HG03521 (cell line): ENCODE measurements around the gene FGR.
"Not testable (repeated sequence)": the region's sequence is repeated elsewhere in the genome, so short reads cannot be mapped to it uniquely, and the experiment has no call there.

Experiments used
- ATAC-seq: cut with Tn5 transposase; IDR thresholded peaks from one replicate; pipeline ENCODE4 v1.9.1; 2021; ENCODE audit warnings: mild to moderate bottlenecking, moderate library complexity; ENCODE audit not compliant: unreplicated experiment

FGR gene

DNA sequence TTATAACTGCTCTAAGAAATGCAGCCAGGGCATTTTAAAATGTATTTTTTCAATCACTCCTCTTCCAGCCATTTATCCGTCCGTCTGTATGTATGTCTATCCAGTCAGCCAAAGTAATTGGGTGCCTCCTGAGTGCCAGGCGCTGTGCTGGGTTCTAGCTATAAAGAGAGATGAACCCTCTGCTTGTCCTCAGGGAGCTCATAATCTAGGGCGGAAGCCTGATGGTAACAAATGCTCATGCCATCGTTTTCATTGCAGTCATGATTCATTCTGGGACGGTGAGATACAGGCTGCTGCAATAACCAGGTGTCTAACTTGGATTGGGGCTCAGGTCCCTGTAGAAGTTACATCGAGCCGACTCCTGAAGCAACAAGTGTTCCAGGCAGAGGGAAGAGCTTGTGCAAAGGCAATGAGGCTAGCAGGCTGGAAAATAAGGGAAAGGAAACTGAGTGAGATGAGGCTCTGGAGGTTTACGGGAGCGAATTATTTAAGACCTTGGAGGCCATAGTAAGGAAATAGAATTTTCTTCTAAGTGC, 25.4 kb upstream of the FGR start:
- no peak for ATAC-seq

DNA sequence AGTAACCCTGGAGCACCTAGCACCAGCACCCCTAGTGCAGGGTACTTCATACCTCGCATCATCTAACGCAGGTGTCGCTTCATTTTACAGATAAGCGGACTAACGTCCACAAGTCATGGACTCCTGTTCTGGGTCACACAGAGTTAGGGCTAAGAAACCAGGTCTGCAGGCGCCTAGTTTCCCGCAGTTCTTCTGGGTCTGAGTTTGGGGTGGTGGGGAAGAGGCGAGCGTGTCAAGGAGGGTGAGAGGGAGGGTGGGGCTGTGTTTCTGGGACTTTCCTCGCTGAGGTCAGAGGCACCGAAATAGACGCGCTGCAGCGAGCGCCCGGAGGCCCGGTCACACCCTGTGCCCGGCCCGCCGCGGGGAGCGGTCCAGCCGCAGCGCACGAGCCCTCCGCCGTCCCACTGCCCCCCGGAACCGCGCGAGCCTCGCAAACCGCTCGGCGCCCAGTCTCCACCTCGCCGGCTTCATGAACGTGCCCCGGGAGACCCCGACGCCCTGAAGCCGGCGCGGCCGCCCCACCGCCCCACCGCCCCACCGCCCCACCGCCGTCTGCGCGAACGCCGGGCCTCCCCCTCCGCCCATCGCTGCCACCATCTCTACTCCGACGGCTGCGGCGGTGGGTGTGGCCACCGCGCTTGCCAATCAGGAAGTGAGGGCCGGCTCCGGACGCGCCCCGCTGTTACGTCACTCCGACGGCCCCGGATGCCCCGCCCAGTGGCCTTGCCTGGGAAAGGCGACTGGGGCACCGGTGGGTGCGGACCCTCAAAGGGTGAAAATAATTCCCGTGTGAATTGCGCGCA, 24.7 kb upstream of the FGR start:
- ATAC-seq = peak; percentile 77

DNA sequence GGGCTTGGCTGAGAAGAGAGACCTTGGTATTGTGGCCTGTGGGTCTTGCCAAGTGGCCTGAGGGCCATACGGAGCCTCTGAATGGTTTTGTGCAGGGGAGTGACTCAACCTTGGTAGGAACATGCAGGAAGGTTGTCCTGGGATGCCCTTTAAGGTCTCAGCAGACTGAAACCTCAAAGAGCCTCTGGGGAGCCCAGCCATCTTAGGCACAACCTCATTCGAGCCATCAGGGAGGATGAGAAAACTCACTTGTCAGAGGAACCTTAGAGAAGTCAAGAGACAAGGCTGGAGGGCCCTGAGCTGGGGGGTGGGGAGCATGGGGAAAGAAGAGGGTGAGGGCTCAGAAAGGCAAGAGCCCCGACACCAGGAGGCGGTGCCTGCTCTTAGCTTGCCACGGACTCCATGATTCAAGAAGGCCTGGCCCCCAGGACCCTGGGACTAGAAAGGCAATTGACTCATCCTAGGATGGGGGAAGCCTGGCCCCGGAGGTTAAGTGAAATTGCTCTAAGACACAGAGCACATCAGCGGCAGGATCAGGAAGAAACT, 24.0 kb upstream of the FGR start:
- peak; percentile 12 for ATAC-seq

DNA sequence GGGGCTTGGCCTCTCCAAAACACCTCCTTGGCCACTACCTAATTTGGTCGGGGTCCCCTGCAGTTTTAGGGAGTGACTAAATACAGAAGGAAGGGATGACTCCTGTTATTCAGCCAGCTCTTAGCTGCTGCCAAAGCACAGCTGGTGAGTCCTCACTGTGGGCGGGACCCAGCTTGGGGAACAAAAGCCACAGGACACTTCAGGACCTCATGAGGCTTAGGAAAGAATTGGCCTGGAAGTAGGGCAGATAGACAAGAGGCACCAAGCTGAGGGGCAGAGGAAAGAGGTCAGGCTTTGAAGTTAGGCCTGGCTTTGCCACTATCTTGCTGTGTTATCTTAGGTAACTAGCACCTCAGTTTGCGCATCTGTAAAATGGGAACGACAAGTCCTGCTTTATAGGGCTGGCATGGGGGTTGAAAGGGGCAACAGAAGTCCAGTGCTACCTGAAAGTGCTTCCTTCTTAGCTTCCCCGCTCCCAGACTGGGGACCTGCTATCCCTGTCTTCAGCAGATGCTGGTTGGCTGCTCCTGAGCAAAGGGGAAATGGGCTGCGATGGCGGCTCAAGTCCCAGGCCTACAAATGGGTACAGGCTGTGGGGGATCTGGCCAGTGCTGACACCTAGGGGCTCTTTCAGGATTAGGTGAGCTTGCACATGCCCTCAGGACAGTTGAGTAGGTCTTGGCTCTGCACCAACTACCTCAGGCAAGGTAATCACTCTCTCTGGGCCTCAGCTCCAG, 21.3 kb upstream of the FGR start:
- ATAC-seq = no peak

DNA sequence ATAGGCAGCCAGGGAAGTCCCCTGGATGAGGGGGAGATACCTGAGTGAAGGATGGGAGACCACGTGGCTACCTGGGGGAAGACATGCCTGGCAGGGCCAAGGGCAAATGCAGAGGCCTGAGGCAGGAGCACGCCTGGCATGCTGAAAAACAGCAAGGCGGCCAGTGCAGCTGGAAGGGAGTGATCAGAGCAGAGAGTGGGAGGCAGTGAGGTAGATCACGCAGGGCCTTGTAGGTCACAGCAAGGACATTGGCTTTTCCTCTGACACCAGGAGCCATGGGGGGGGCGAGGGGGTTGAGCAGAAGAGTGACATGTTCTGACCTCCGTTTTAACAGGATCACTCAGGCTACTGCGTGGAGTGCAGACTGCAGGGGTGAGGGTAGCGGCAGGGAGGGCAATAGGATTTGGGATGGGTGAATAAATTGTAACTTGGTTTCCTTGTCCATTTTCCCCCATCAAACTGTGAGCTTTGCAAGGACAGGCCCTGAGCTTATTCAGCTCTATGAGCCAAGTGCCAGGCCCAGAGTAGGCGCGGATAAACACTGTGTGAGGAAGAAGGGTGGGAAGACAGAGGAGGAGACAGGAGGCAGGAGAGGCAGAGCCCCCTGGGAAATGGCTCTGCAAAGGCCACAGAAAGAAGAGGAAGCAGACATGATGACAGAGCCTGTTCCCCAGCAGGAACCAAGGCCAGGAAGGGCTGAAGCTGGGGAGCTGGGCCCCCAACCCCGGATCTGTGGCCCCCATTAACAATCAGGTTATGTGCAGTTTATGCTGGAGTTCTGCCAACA, 20.4 kb upstream of the FGR start:
- no peak for ATAC-seq

DNA sequence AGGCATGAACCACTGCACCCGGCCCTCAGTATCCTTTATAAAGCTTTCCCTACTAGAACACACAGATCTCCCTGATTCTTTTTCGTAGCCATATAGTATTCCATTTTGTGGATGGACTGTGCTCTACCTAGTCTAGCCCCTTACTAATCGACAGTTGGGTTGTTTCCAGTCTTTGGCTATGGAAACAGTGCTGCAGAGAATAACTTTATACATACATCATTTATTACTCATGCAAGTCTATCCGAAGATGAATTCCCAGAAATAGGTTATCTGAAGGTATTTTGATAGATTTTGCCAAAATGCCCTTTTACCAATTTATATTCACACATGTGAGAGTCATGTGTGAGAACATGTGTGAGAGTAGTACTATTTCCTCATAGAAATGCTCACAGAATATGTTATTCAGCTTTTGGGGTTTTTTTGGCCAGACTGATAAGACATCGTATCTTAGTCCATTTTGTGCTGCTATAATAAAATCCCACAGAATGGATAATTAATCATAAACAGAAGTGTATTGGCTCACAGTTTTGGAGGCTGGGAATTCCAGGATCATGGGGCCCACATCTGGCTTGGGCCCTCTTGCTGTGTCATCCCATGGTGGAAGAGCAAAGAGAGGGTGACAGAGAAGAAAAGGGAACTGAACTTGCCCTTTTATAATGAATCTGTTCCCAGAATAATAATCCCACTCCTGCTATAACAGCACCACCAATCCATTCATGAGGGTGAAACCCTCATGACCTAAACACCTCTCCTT, 17.3 kb upstream of the FGR start:
- ATAC-seq = no peak

DNA sequence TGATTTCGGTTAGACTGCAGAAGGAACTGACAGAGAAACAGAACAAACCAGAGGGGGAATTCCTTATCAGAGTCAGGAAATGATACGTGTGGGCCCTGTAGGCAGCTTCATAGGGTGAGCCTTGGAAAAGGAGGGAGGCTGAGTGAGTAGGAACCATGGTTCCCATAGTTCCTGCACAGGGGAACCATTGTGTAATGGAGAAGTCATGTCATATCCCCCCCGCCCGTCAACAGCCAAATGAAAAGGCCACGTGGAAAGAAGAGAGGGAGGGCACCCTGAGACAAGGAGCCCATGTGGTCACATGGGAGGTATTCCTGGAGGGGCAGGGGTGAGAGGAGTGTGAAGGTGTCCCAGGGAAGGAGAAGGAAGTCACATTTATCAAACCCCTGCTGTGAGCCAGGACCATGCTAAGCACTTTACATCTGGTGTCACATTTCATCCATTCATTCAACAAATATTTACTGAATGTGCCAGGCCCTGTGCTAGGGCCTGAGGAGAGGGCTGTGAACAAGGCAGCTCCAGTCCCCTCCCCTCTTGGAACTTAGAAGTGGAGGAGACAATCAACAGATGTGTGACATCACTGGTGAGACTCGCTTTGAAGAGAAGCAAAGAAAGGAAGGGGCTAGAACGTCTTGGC, 15.7 kb upstream of the FGR start:
- no peak for ATAC-seq

DNA sequence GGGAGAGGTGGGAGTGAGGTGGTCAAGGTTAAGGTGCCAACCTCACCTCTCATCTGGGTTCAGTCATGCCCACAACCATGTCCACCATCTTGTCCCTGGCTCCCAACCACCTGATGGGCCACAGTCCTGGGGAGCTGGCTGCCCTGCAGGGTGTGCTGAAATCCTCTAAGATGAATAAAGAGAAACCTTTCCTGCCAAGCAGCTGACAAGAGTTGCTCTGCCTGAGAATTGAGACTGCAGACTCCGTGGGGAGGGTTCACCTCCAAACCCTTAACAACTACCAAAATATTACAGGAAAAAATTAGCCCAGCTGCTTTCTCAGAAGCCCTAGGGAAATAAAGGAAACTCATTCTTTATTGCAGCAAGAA, 15.2 kb upstream of the FGR start:
- ATAC-seq = no peak

DNA sequence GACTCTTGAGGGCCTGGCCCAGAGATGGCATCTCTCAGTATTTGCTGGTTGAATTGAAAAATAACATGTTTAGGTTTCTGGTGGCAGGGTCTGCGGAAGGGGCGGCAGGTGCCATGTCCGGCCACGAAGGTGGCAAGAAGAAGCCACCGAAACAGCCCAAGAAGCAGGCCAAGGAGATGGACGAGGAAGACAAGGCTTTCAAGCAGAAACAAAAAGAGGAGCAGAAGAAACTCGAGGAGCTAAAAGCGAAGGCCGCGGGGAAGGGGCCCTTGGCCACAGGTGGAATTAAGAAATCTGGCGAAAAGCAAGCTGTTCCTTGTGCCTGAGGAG, 14.3 kb upstream of the FGR start:
- no peak for ATAC-seq

DNA sequence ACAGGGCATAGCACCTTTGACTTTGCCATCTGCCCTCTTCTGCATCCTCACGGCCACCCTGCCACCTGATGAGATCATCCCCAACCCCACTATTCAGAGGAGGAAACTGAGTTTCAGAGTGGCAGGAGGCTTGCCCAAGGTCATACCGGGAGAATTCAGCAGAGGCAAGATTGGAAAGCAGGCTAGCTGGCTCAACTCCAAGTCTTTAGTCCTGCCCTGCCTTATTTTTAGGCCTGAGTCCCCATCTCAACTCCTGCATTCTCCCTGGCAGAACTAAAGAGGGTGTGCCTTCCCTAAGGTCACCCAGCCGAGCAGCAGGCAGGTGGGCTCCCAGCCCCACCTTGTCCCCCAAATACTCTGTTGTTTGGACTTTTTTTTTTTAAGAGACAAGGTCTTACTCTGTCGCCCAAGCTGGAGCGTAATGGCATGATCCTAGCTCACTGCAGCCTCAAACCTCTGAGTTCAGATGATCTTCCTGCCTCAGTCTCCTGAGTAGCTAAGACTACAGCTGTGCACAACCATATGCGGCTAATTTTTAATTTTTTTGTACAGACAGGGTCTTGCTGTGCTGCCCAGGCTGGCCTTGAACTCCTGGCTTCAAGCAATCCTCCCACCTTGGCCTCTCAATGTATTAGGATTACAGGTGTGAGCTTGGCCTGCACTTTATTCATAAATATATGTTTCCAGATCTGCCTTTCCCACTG, 13.8 kb upstream of the FGR start:
- no peak for ATAC-seq

DNA sequence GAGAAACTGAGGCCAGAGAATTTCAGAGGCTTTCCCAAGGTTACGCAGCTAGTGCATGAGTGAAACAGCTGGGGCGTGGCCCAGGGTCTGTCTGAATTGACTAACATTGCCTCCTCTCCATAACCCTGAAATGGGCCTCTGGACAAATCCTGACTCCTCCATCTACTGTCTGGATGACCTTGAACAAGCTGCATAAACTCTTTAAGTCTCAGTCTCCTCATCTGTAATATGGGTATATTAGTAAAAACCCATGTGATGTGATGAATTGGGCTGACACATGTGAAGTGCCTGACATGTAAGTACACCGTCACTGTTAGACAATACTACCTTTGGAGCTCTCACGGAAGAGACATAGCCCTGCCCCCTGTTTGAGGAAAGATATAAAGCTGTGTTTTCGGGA, 12.3 kb upstream of the FGR start:
- no peak for ATAC-seq

DNA sequence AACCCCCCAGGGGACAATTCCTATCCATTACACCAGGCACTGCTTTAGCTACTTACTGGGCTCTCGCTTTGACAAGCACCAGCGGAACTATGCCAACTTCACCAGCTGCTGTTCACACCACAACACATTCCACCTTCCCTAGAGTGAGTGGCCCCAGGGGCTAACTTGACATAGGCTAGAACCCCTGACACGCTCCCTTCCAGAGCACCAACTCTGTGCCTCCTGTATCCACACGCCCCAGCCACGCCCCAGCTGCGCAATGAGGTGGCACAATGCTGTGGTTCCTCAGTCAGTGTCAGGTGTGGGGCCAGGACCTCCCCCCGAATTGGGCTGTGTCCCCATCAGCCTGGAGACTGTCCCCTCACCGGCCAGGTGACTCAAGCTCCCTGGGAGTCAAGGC, 11.7 kb upstream of the FGR start:
- ATAC-seq = no peak

DNA sequence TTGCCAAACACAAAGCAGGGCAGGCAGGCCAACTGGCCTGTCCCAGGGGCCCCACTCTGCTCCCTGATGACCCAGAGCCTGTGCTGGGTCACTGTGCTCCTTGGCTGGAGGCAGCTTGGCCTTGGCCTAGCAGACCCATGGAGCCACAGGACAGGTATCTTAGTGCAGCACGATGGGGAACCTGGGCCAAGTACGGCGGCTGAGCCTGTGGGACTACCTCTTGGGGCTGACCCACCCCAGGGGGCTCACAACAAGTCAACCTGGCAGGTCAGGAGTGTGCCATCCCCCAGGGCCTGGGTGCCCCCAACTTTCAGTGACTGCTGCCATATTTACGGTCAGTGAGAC, 10.1 kb upstream of the FGR start:
- no peak for ATAC-seq

DNA sequence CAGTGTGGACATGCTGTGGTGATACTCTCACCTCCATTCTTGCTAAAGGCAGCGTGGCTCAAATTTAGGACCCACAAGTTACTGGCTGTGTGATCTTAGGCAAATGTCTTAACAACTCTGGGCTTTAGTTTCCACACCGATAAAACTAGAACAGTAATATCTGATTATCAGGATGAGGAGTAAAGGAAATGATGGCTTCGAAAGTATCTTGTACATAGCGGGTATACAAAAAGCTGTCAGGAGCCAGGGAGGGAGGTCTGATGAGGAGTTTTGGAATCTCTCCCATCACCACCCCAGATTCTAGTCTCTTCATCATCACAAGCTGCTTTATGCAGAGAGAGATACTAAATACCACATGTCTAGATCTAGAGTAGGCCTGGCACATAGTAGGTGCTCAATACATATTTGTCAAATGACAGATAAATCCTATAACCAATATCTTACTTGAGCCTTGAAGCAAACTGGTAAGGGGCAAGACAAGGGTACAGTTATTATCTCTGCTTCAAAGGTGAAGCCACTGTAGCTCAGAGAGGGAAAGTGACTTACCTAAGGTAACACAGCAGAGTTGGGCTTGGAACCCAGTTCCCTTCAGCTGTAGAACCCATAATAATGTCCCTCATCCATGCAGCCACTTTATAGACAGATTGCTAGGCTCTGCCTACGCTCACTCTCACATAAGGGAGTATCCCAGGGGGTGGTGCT, 9.5 kb upstream of the FGR start:
- ATAC-seq = no peak

DNA sequence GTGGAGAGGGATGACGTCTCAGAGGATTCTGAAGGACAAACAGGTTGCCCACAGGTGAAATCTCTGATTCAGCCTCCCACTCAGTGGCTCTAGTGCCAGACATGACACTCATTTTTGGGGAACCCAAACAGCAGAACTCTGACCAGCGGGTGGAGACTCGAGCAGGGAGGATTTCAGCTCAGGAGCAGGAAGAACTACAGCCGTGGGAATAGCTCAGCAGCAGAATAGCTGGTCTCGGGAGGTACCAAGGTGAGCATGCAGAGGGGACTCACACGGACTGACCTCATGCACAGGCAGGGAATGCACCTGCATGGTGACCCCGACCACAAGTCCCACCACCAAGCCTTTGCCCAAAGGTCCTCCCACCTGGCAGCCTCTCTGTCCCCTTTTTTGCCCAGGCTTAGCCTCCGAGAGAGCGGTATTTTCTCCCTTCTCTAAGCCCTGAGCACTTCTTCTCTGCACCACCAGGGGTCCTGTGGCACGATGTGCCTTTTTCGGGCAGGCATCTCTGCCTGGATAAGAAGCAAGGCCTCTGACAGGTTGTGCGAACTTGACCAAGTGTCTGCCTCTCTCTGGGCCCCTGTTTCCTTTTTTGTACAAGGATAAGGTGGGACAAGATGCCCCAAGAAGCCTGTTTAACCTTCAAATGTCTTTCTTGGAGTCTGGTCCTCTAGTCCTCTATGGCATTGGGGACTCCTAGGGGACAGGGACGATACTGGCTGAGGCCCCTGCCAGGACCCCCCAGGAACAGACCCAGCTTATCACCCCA, 8.8 kb upstream of the FGR start:
- ATAC-seq = no peak

DNA sequence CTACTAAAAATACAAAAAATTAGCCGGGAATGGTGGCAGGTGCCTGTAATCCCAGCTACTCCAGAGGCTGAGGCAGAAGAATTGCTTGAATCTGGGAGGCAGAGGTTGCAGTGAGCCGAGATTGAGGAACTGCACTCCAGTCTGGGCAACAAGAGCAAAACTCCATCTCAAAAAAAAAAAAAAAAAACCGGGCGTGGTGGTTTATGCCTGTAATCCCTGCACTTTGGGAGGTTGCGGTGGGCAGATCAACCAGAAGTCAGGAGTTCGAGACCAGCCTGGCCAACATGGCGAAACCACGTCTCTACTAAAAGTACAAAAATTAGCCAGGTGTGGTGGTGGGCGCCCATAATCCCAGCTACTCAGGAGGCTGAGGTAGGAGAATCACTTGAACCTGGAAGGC, 5.5 kb upstream of the FGR start:
- not testable (repeated sequence) for ATAC-seq

DNA sequence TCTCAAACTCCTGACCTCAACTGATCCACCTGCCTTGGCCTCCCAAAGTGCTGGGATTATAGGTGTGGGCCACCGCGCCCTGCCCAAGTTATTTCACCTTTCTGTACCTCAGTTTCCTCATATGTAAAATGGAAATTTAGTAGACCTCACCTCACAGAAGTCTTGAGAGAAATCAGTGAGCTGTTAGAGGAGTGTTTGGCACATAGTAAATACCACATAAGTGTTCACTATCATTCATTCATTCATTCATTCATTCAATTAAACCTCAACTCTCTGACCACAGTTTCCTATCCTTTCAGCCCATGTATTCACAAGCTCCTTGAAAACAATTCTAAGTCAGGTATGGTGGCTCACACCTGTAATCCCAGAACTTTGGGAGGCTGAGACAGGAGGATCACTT, 3.8 kb upstream of the FGR start:
- ATAC-seq = no peak

DNA sequence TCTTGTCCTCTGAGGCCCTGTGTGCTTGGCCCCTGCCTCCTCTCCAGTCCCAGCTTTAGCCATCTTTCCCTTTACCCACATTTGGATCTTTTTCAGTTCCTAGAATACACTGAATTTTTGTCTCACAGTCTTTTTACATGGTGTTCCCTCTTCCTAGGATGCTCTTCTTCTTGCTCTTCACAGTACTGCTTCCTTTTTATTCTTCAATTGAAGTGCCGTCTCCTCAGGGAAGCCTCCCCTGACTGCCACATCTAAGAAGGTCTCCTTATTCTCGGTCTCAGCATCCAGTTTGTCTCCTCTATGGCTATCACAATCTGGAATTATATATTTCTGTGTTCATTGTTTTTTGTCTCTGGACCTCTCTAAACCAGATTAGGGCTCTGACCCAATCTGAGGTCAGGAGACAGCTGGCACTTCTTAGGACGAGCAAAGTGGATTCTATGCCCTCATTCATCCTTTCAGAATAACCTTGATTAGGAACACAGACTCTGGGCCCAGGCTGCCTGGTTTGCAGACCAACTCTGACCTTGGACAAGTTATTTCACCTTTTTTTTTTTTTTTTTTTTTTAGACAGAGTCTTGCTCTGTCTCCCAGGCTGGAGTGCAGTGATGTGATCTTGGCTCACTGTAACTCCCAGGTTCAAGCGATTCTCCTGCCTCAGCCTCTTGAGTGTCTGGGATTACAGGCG, 3.2 kb upstream of the FGR start:
- no peak for ATAC-seq
